ENCODE results near the gene SPN.
"Not testable (repeated sequence)": the region's sequence is repeated elsewhere in the genome, so short reads cannot be mapped to it uniquely, and the experiment has no call there.

SPN gene

DNA sequence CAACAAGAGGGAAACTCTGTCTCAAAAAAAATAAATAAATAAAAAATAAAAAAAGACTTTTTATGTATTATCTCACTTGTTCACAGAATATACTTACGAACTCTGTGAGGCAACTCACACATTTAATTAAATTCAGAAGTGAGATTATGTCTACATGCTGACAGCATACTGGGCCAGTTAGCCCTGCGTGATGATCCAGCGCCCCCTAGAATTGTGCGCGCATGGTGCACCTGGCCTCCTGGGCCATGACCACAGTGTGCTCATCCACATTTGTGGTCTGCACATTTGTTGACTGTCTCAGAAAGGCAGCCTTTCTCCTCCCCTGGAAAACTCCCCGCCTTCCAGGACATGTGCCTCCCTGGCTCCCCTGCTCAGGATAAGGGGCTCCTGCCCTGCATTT is 42.5 kb upstream of the SPN start:
- not testable (repeated sequence) for H3K9me3 ChIP-seq (ENCODE audit: low read length); H2AFZ ChIP-seq (ENCODE audit: low read length); H3K4me1 ChIP-seq (ENCODE audit: insufficient read depth, low read length, severe bottlenecking); H3K4me3 ChIP-seq (ENCODE audit: low read depth, low read length, poor library complexity, severe bottlenecking); H3K9me2 ChIP-seq (ENCODE audit: low read depth, low read length); H3K27ac ChIP-seq (ENCODE audit: low read depth, low read length, poor library complexity, severe bottlenecking); H4K20me1 ChIP-seq (ENCODE audit: insufficient read depth, low read length); H3K36me3 ChIP-seq (ENCODE audit: insufficient read depth, low read length); H3K4me2 ChIP-seq (ENCODE audit: low read length); H3K9ac ChIP-seq (ENCODE audit: low read length); H3K79me2 ChIP-seq (ENCODE audit: insufficient read depth, low read length); H3F3A ChIP-seq (ENCODE audit: insufficient read depth, low read length); H3K27me3 ChIP-seq (ENCODE audit: insufficient read depth, low read length)
- TF ChIP-seq, protein P1, sequence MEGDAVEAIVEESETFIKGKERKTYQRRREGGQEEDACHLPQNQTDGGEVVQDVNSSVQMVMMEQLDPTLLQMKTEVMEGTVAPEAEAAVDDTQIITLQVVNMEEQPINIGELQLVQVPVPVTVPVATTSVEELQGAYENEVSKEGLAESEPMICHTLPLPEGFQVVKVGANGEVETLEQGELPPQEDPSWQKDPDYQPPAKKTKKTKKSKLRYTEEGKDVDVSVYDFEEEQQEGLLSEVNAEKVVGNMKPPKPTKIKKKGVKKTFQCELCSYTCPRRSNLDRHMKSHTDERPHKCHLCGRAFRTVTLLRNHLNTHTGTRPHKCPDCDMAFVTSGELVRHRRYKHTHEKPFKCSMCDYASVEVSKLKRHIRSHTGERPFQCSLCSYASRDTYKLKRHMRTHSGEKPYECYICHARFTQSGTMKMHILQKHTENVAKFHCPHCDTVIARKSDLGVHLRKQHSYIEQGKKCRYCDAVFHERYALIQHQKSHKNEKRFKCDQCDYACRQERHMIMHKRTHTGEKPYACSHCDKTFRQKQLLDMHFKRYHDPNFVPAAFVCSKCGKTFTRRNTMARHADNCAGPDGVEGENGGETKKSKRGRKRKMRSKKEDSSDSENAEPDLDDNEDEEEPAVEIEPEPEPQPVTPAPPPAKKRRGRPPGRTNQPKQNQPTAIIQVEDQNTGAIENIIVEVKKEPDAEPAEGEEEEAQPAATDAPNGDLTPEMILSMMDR (IDR thresholded peaks at IDR 0.05; ENCODE audit: low read length): peak; percentile 38

DNA sequence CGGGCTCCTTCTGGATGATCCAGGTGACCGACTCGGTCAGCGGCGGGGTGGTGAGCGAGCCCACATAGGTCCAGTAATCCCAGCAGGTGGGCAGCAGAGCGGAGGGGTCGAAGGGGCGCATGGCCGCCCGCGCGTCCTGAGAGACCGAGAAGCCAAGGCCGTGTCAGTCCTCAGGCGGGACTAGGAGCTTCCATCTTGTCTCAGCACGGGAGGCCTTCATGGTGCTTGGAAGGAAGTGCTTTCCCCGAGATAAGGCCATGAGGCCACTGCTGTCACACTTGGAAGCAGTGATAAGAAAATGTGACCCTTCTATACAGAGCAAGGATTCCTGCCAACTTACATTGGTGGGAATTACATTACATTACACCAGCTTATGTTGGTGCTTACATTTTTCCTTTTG is 40.3 kb upstream of the SPN start:
- H3K4me3 ChIP-seq (ENCODE audit: low read depth, low read length, poor library complexity, severe bottlenecking); H3K4me2 ChIP-seq (ENCODE audit: low read length); H3K36me3 ChIP-seq (ENCODE audit: insufficient read depth, low read length); H3K9me3 ChIP-seq (ENCODE audit: low read length); H3K9ac ChIP-seq (ENCODE audit: low read length); H3K27ac ChIP-seq (ENCODE audit: low read depth, low read length, poor library complexity, severe bottlenecking); H4K20me1 ChIP-seq (ENCODE audit: insufficient read depth, low read length); H3K9me2 ChIP-seq (ENCODE audit: low read depth, low read length); H3K27me3 ChIP-seq (ENCODE audit: insufficient read depth, low read length); H3K79me2 ChIP-seq (ENCODE audit: insufficient read depth, low read length); H2AFZ ChIP-seq (ENCODE audit: low read length); H3F3A ChIP-seq (ENCODE audit: insufficient read depth, low read length): not testable (repeated sequence)
- H3K4me1 ChIP-seq (ENCODE audit: insufficient read depth, low read length, severe bottlenecking): peaks cover 18% of the 10 kb centered on the region

DNA sequence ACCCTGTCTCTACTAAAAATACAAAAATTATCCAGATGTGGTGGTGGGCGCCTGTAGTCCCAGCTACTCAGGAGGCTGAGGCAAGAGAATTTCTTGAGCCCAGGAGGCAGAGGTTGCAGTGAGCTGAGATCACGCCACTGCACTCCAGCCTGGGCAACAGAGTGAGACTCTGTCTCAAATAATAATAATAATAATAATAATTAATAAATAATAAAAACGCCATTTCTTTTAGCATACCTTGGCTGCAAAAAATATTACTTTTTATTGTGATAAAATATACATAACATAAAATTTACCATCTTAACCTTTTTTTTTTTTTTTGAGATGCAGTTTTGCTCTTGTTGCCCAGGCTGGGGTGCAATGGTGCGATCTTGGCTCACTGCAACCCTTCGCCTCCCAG is 39.8 kb upstream of the SPN start:
- H3F3A ChIP-seq (ENCODE audit: insufficient read depth, low read length); H3K9me2 ChIP-seq (ENCODE audit: low read depth, low read length); H4K20me1 ChIP-seq (ENCODE audit: insufficient read depth, low read length); H3K4me2 ChIP-seq (ENCODE audit: low read length); H3K79me2 ChIP-seq (ENCODE audit: insufficient read depth, low read length); H3K36me3 ChIP-seq (ENCODE audit: insufficient read depth, low read length); H3K4me3 ChIP-seq (ENCODE audit: low read depth, low read length, poor library complexity, severe bottlenecking); H3K27me3 ChIP-seq (ENCODE audit: insufficient read depth, low read length); H3K27ac ChIP-seq (ENCODE audit: low read depth, low read length, poor library complexity, severe bottlenecking); H2AFZ ChIP-seq (ENCODE audit: low read length); H3K9ac ChIP-seq (ENCODE audit: low read length); H3K9me3 ChIP-seq (ENCODE audit: low read length): not testable (repeated sequence)
- peaks cover 16% of the 10 kb centered on the region for H3K4me1 ChIP-seq (ENCODE audit: insufficient read depth, low read length, severe bottlenecking)

DNA sequence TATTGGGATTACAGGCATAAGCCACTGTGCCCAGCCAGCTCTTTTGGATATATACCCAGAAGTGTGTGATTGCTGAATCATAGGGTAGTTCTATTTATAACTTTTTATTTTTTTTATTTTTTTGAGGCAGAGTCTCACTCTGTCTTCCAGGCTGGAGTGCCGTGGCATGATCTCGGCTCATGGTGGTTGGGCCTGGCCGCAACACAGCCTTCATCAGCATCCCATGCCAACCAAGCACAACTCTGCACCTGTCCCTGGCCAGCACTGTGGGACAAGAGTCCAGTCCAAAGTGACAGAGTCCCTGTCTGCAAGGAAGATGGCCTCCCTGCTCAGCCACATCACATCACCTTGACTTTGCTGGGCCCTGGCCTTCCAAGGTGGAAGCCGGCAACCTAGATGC is 37.9 kb upstream of the SPN start:
- H3K36me3 ChIP-seq (ENCODE audit: insufficient read depth, low read length); H3K4me2 ChIP-seq (ENCODE audit: low read length); H3K9ac ChIP-seq (ENCODE audit: low read length); H3K27me3 ChIP-seq (ENCODE audit: insufficient read depth, low read length); H3K4me3 ChIP-seq (ENCODE audit: low read depth, low read length, poor library complexity, severe bottlenecking); H3K9me2 ChIP-seq (ENCODE audit: low read depth, low read length); H3K79me2 ChIP-seq (ENCODE audit: insufficient read depth, low read length); H3K27ac ChIP-seq (ENCODE audit: low read depth, low read length, poor library complexity, severe bottlenecking); H3K9me3 ChIP-seq (ENCODE audit: low read length); H2AFZ ChIP-seq (ENCODE audit: low read length); H4K20me1 ChIP-seq (ENCODE audit: insufficient read depth, low read length); H3F3A ChIP-seq (ENCODE audit: insufficient read depth, low read length): not testable (repeated sequence)
- H3K4me1 ChIP-seq (ENCODE audit: insufficient read depth, low read length, severe bottlenecking): peaks cover 11% of the 10 kb centered on the region

DNA sequence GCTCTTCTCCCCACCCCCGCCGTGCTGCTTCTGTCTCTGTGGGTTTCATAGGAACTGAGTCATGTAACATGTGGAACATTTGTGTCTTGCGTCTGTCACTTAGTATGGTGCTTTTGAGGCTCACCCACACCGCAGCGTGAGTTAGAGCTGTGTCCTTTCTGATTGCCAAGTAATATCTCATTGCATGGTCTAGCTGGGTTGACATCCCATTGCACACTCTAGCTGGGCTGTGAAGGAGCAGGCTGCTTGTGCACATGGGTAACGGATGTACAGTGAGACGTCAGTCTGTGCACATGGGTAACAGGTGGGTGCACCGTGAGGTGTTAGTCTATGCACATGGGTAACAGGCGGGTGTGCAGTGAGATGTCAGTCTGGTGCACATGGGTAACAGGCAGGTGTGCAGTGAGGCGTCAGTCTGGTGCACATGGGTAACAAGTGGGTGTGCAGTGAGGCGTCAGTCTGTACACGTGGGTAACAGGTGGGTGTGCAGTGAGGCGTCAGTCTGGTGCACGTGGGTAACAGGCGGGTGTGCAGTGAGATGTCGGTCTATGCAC is 36.2 kb upstream of the SPN start:
- not testable (repeated sequence) for H3K27ac ChIP-seq (ENCODE audit: low read depth, low read length, poor library complexity, severe bottlenecking); H3K4me2 ChIP-seq (ENCODE audit: low read length)

DNA sequence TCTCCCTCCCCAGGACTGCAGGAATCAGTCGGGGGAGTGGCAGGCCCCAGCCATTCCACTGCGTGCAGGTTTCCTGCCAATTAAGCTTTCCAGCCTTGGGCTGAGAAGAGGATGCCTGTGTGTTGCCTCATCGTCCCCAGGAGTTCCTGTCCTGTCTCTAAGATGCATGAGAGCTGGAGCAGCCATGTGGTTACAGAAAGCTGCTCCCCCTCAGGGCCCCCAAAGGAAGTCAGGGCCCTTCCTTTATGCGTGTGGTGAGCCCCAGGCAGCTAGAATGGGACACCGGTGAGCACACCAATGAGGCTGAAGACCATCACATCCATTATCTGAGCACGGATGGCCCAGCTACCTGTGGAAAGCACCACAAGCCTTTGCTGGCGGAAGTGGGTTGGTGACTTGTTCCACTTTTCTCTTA is 35.4 kb upstream of the SPN start:
- H3F3A ChIP-seq (ENCODE audit: insufficient read depth, low read length); H3K9ac ChIP-seq (ENCODE audit: low read length); H3K9me2 ChIP-seq (ENCODE audit: low read depth, low read length); H3K4me3 ChIP-seq (ENCODE audit: low read depth, low read length, poor library complexity, severe bottlenecking); H3K79me2 ChIP-seq (ENCODE audit: insufficient read depth, low read length); H3K36me3 ChIP-seq (ENCODE audit: insufficient read depth, low read length); H2AFZ ChIP-seq (ENCODE audit: low read length); H3K9me3 ChIP-seq (ENCODE audit: low read length); H4K20me1 ChIP-seq (ENCODE audit: insufficient read depth, low read length); H3K27me3 ChIP-seq (ENCODE audit: insufficient read depth, low read length): not testable (repeated sequence)
- H3K4me2 ChIP-seq (ENCODE audit: low read length): 0 out of 2 replicates have a peak overlapping the region, but pooled peaks have one; percentile 26
- peaks cover 11% of the 10 kb centered on the region for H3K4me1 ChIP-seq (ENCODE audit: insufficient read depth, low read length, severe bottlenecking)
- H3K27ac ChIP-seq (ENCODE audit: low read depth, low read length, poor library complexity, severe bottlenecking): peak overlapping the region; percentile 54

More for the DNA sequence above, 36.2 kb upstream of the SPN start:
- H2AFZ ChIP-seq (ENCODE audit: low read length); H3F3A ChIP-seq (ENCODE audit: insufficient read depth, low read length); H3K27me3 ChIP-seq (ENCODE audit: insufficient read depth, low read length); H3K36me3 ChIP-seq (ENCODE audit: insufficient read depth, low read length); H3K9ac ChIP-seq (ENCODE audit: low read length); H3K9me2 ChIP-seq (ENCODE audit: low read depth, low read length); H4K20me1 ChIP-seq (ENCODE audit: insufficient read depth, low read length); H3K79me2 ChIP-seq (ENCODE audit: insufficient read depth, low read length); H3K9me3 ChIP-seq (ENCODE audit: low read length); H3K4me3 ChIP-seq (ENCODE audit: low read depth, low read length, poor library complexity, severe bottlenecking): not testable (repeated sequence)
- H3K4me1 ChIP-seq (ENCODE audit: insufficient read depth, low read length, severe bottlenecking): peaks cover 11% of the 10 kb centered on the region

DNA sequence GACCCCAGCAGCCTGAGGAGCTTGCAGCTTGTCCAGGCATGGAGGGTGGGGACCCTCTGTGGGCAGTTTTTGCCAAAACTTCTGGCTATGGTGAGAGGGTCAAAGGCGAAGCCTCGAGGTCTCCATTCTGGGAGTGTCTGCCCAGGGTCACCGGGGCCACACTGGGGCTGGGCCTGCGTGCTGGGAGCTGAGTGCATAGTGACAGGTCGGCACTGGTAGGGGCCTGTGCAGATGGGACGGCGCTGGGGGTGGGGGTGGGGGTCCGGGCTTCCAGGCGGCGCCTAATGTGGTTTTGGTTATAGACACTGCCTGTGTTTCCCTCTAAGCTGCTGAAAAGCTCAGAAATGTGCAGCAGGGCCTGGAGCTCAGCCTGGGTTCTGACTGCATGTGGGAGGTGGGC is 34.3 kb upstream of the SPN start:
- H3K36me3 ChIP-seq (ENCODE audit: insufficient read depth, low read length); H3K4me3 ChIP-seq (ENCODE audit: low read depth, low read length, poor library complexity, severe bottlenecking); H2AFZ ChIP-seq (ENCODE audit: low read length); H3K27ac ChIP-seq (ENCODE audit: low read depth, low read length, poor library complexity, severe bottlenecking); H3F3A ChIP-seq (ENCODE audit: insufficient read depth, low read length); H4K20me1 ChIP-seq (ENCODE audit: insufficient read depth, low read length); H3K79me2 ChIP-seq (ENCODE audit: insufficient read depth, low read length); H3K9ac ChIP-seq (ENCODE audit: low read length); H3K27me3 ChIP-seq (ENCODE audit: insufficient read depth, low read length); H3K9me2 ChIP-seq (ENCODE audit: low read depth, low read length); H3K9me3 ChIP-seq (ENCODE audit: low read length); H3K4me2 ChIP-seq (ENCODE audit: low read length): not testable (repeated sequence)
- peaks cover 11% of the 10 kb centered on the region for H3K4me1 ChIP-seq (ENCODE audit: insufficient read depth, low read length, severe bottlenecking)

All from OCI-LY1 (cell line).